ENCODE measurements around the gene PITRM1. TPM values are rescaled to one million over a fixed set of nuclear protein-coding genes. Genes with fewer than 3 reads are reported as not detected.
"Not testable (repeated sequence)": the region's sequence is repeated elsewhere in the genome, so short reads cannot be mapped to it uniquely, and the experiment has no call there.

Gene PITRM1
- total RNA-seq: 100 to 1,000 TPM in 1 of 4 donors, 10 to 100 TPM in 3; 67.6 to 107 (median 74.0) TPM

- peak; percentile 99 for ATAC-seq (ENCODE audit: low FRiP score)
- TF ChIP-seq CTCF (IDR thresholded peaks at IDR 0.05): no peak
These were observed at the start of gene PITRM1 for GRCh38 chr10:3172446-3173170. TSS of gene PITRM1 (minus strand) at chr10:3172782. CDS start at chr10:3172772, 10 bp downstream.

GRCh38 chr10:3222068-3222467, 49.5 kb upstream of the PITRM1 start:
- DNase-seq (ENCODE audit: low spot score) (no peak), ATAC-seq (ENCODE audit: low FRiP score) (no peak)
- no peak for TF ChIP-seq CTCF (IDR thresholded peaks at IDR 0.05)

More at GRCh38 chr10:3172446-3173170, at the start of gene PITRM1:
- DNase-seq (ENCODE audit: low spot score): peak; percentile 93

- not testable (repeated sequence) for DNase-seq (ENCODE audit: low spot score); ATAC-seq (ENCODE audit: low FRiP score)
These were observed 49.0 kb upstream of the PITRM1 start for GRCh38 chr10:3221601-3222000.

- ATAC-seq (ENCODE audit: low FRiP score) (no peak), DNase-seq (ENCODE audit: low spot score) (no peak)
- no peak for TF ChIP-seq CTCF (IDR thresholded peaks at IDR 0.05)
These were observed 48.3 kb upstream of the PITRM1 start for GRCh38 chr10:3220853-3221252.

GRCh38 chr10:3219021-3219628, 46.5 kb upstream of the PITRM1 start:
- not testable (repeated sequence) for ATAC-seq (ENCODE audit: low FRiP score)

GRCh38 chr10:3217853-3218252, 45.3 kb upstream of the PITRM1 start:
- no peak for DNase-seq (ENCODE audit: low spot score)
- ATAC-seq (ENCODE audit: low FRiP score): no peak
- TF ChIP-seq CTCF (IDR thresholded peaks at IDR 0.05): no peak

More at GRCh38 chr10:3219021-3219628, 46.5 kb upstream of the PITRM1 start:
- DNase-seq (ENCODE audit: low spot score): not testable (repeated sequence)

GRCh38 chr10:3217301-3217700, 44.7 kb upstream of the PITRM1 start:
- no peak for TF ChIP-seq CTCF (IDR thresholded peaks at IDR 0.05)
- DNase-seq (ENCODE audit: low spot score) (no peak), ATAC-seq (ENCODE audit: low FRiP score) (no peak)

GRCh38 chr10:3215153-3215775, 42.7 kb upstream of the PITRM1 start:
- DNase-seq (ENCODE audit: low spot score) (no peak), ATAC-seq (ENCODE audit: low FRiP score) (no peak)
- no peak for TF ChIP-seq CTCF (IDR thresholded peaks at IDR 0.05)

Measured in omental fat pad (tissue), 4 donors.